Caco-2 (cell line): ENCODE measurements around the gene SPATA31D1. TPM values are rescaled to one million over a fixed set of nuclear protein-coding genes. Genes with fewer than 3 reads are reported as not detected.

Source experiments
- BruUV-seq: library from RNA; stranded (reverse); fragments of 400-500 nt; replicated peaks from 2 replicates; lab custom pipeline; 2021; lab: Mats Ljungman, UMichigan
- CTCF ChIA-PET: fragments of 300-600 bp; sonication (Branson Sonifier 250); formaldehyde crosslinking; loops from one replicate; lab custom pipeline; 2022; ENCODE audit warnings: antibody characterized with exemption; lab: Charles Lee
- POLR2A ChIA-PET: fragments of 300-600 bp; sonication (Branson Sonifier 250); formaldehyde crosslinking; loops from one replicate; lab custom pipeline; 2022; ENCODE audit warnings: antibody characterized with exemption; lab: Charles Lee
- DNase-seq, 2 experiments: peaks; one replicate each; pipeline versions ENCODE4 v3.0.0 to v3.0.0-alpha.2; 2020 to 2022
- H3K27me3 ChIP-seq: replicated peaks from 2 replicates; pipeline ENCODE4 v1.6.0; 2011; ENCODE audit warnings: low read length; ENCODE audit not compliant: control insufficient read depth, insufficient read depth
- H3K36me3 ChIP-seq: 2 replicates; pipeline ENCODE4 v1.5.1; 2011; ENCODE audit warnings: low read length; ENCODE audit not compliant: control insufficient read depth, insufficient read depth
- H3K4me1 ChIP-seq: fragments of 250-450 bp; sonication (Bioruptor Pico); 2 replicates; pipeline ENCODE4 v1.5.1; 2020; ENCODE audit warnings: mild to moderate bottlenecking
- H3K4me3 ChIP-seq: 2 replicates; pipeline ENCODE4 v1.5.1; 2011; ENCODE audit warnings: low read depth, mild to moderate bottlenecking, control low read depth, low read length
- H3K9me3 ChIP-seq: fragments of 250-450 bp; sonication (Bioruptor Pico); 2 replicates; pipeline ENCODE4 v1.5.1; 2020; ENCODE audit warnings: mild to moderate bottlenecking, moderate library complexity
- H3K27ac Mint-ChIP-seq: one replicate; pipeline ENCODE4 v1.8.0; 2022; ENCODE audit warnings: mixed read lengths; ENCODE audit not compliant: unreplicated experiment
- H3K27me3 Mint-ChIP-seq: one replicate; pipeline ENCODE4 v1.8.0; 2022; ENCODE audit warnings: mixed read lengths; ENCODE audit not compliant: insufficient read depth, unreplicated experiment
- H3K36me3 Mint-ChIP-seq: one replicate; pipeline ENCODE4 v1.8.0; 2022; ENCODE audit warnings: mild to moderate bottlenecking, mixed read lengths; ENCODE audit not compliant: insufficient read depth, unreplicated experiment
- H3K4me1 Mint-ChIP-seq: one replicate; pipeline ENCODE4 v1.8.0; 2022; ENCODE audit warnings: low read depth, mixed read lengths; ENCODE audit not compliant: unreplicated experiment
- H3K4me3 Mint-ChIP-seq: one replicate; pipeline ENCODE4 v1.8.0; 2022; ENCODE audit warnings: mild to moderate bottlenecking, moderate library complexity, mixed read lengths; ENCODE audit not compliant: unreplicated experiment
- H3K9me3 Mint-ChIP-seq: one replicate; pipeline ENCODE4 v1.8.0; 2022; ENCODE audit warnings: mixed read lengths; ENCODE audit not compliant: unreplicated experiment
- CTCF ChIP-seq, 2 experiments: fragments of 200-600 bp in 1 of 2; IDR thresholded peaks; 1 replicate in 1 of 2; 2 replicates in 1 of 2; pipeline versions ENCODE4 v1.5.1 to v1.8.0; 2011 to 2022; ENCODE audit warnings: antibody characterized with exemption in 1 of 2, control low read depth in 1 of 2, inconsistent platforms in 1 of 2, low read depth in 1 of 2, low read length in 1 of 2, mild to moderate bottlenecking in 1 of 2, moderate library complexity in 1 of 2; ENCODE audit not compliant: insufficient read depth in 1 of 2, severe bottlenecking in 1 of 2, unreplicated experiment in 1 of 2
- intact Hi-C: fragments of 100-400 bp; cut with micrococcal nuclease; formaldehyde crosslinking; loops from one replicate; pipeline ENCODE4 v1.10.0; 2022; ENCODE audit not compliant: unreplicated experiment
- total RNA-seq: library from RNA; stranded (reverse); gene quantifications from 2 replicates; pipeline ENCODE4 v1.2.3, GENCODE V29; 2022

The SPATA31D1 gene
- total RNA-seq, 1 experiment from 2014 or later, result not detected

- Histone ChIP-seq H3K4me3 (no peak overlapping the region), H3K4me1 (no peaks in the 10 kb centered on the region), H3K27me3 (no peaks in the 10 kb centered on the region), H3K36me3 (no peaks in the 10 kb centered on the region), H3K9me3 (no peaks in the 10 kb centered on the region)
- Mint-ChIP-seq H3K27ac (no peak overlapping the region), H3K4me1 (no peaks in the 10 kb centered on the region), H3K27me3 (no peaks in the 10 kb centered on the region), H3K4me3 (no peak overlapping the region), H3K36me3 (no peaks in the 10 kb centered on the region), H3K9me3 (no peaks in the 10 kb centered on the region)
- intact Hi-C loops, result no loop called here
- no peak for TF ChIP-seq CTCF (IDR thresholded peaks at IDR 0.05; ENCODE audit: insufficient read depth in 1 of 2, low read depth in 1 of 2, low read length in 1 of 2, severe bottlenecking in 1 of 2, unreplicated experiment in 1 of 2)
- POLR2A ChIA-PET, result no interaction called here
- no TSS peak for BruUV-seq
- CTCF ChIA-PET, result no interaction called here
- no peak for DNase-seq
These were observed 31.8 kb downstream of the SPATA31D1 start for GRCh38 chr9:82020331-82020730.

GRCh38 chr9:82021198-82021597 lies 32.6 kb downstream of the SPATA31D1 start:
- H3K36me3 Mint-ChIP-seq, result no peaks in the 10 kb centered on the region
- H3K9me3 Mint-ChIP-seq, result no peaks in the 10 kb centered on the region
- no peak for TF ChIP-seq CTCF (IDR thresholded peaks at IDR 0.05; ENCODE audit: insufficient read depth in 1 of 2, low read depth in 1 of 2, low read length in 1 of 2, severe bottlenecking in 1 of 2, unreplicated experiment in 1 of 2)
- DNase-seq, result no peak
- no peak overlapping the region for H3K4me3 Mint-ChIP-seq
- no peaks in the 10 kb centered on the region for H3K36me3 ChIP-seq
- ChIA-PET POLR2A (no interaction called here), CTCF (no interaction called here)
- intact Hi-C loops, result no loop called here
- H3K9me3 ChIP-seq, result no peaks in the 10 kb centered on the region
- no peaks in the 10 kb centered on the region for H3K4me1 Mint-ChIP-seq
- H3K27me3 ChIP-seq, result no peaks in the 10 kb centered on the region
- H3K27me3 Mint-ChIP-seq, result no peaks in the 10 kb centered on the region
- no peak overlapping the region for H3K4me3 ChIP-seq
- BruUV-seq, result no TSS peak
- H3K4me1 ChIP-seq, result no peaks in the 10 kb centered on the region
- no peak overlapping the region for H3K27ac Mint-ChIP-seq

GRCh38 chr9:82022121-82022520 lies 33.5 kb downstream of the SPATA31D1 start:
- intact Hi-C loops, result no loop called here
- no peaks in the 10 kb centered on the region for H3K9me3 Mint-ChIP-seq
- Histone ChIP-seq H3K27me3 (no peaks in the 10 kb centered on the region), H3K4me3 (no peak overlapping the region), H3K9me3 (no peaks in the 10 kb centered on the region), H3K36me3 (no peaks in the 10 kb centered on the region), H3K4me1 (no peaks in the 10 kb centered on the region)
- DNase-seq, result no peak
- no TSS peak for BruUV-seq
- ChIA-PET CTCF (no interaction called here), POLR2A (no interaction called here)
- no peak overlapping the region for H3K27ac Mint-ChIP-seq
- no peaks in the 10 kb centered on the region for H3K4me1 Mint-ChIP-seq
- H3K4me3 Mint-ChIP-seq, result no peak overlapping the region
- H3K36me3 Mint-ChIP-seq, result no peaks in the 10 kb centered on the region
- H3K27me3 Mint-ChIP-seq, result no peaks in the 10 kb centered on the region
- no peak for TF ChIP-seq CTCF (IDR thresholded peaks at IDR 0.05; ENCODE audit: insufficient read depth in 1 of 2, low read depth in 1 of 2, low read length in 1 of 2, severe bottlenecking in 1 of 2, unreplicated experiment in 1 of 2)
